ENCODE data around the gene SLC15A1.

SLC15A1 gene

DNA sequence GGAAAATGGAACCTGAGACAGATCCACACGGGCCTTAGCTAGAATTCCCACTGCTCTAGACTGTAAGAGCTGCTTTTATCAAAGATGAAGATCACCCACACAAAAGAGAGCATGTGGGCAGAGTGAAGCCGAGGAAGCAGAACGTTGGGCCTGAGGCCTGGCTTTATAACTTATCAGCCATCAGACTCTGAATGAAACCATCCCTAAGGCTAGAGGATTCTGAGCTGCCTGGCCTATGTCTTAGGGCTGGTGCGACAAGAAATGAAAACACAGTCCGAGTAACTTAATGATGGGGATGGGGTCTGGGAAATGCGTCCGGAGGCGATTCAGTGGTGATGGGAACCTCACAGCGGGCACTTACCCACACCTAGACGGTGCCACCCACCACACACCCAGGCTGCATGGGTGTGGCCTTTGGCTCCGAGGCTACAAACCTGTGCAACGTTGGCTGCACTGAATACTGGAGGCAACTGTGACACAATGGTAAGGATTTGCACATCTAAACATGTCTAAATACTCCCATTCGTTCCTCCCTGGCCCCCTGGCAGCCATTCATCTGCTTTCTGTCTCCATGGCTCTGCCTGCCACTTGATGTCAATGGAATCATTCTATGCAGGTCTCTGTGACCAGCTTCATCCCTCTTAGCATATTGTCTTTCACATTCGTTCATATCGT, 62.0 kb downstream of the SLC15A1 start:
- no peak for DNase-seq

DNA sequence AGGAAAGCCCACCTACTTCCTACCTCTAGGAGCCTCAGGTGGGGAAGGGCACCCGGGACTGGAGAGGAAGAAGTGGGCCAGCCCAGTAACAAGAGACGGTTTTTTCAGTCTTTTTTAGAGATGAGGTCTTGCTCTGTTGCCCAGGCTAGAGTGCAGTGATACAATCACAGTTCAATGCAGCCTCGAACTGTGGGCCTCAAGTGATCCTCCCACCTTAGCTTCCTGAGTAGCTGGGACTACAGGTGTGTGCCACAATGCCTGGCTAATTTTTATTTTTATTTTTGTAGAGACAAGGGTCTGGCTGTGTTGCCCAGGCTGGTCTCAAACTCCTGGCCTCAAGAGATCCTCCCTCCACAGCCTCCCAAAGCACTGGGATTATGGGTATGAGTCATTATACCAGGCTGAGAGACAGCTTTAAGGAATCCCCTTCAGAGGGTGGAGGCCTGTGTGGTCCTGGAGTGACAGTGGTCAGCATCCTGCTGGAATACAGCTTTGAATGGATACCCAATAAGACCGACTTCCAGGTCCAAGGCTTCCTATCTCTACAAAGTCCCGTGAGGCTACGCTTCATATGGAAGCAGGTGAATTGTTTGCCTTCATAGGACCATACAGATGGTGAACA, 63.0 kb downstream of the SLC15A1 start:
- DNase-seq, result no peak

DNA sequence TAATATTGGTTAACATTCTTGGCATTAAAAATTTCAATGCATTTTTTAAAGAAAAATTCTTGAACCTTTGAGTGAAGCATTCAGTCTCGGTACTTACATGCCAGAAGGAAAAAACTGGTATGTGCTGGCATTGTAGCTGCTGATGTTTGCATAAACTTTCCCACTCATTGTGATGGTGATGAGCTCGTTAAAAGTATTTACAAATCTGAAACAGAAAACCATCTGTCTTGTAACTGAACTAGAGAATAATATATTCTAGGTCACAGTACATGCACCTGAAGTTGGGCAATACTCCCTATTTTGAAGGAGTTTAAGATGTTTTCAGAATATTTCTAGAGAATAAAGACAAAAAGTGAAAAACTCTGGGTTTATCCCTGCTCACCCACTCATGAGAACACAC, 64.1 kb downstream of the SLC15A1 start:
- DNase-seq, result no peak

DNA sequence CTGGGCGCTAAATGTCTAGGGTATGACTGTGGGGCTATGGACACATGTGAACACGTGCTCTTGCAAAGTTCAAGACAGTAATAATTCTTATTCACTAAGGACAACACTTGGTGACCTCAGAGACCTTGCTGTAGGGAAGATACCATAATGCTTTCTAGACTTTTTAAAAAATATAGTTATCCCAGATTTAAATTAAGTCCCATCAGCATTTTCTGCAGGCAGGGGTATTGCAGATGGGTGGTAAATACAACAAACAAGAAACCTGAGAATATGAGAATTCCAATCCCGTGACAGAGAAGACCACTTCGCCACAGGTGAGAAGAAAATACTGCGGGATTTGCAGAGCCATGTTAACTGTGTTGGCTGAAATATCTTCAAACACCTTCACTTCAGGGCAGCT, 65.2 kb downstream of the SLC15A1 start:
- no peak for DNase-seq

DNA sequence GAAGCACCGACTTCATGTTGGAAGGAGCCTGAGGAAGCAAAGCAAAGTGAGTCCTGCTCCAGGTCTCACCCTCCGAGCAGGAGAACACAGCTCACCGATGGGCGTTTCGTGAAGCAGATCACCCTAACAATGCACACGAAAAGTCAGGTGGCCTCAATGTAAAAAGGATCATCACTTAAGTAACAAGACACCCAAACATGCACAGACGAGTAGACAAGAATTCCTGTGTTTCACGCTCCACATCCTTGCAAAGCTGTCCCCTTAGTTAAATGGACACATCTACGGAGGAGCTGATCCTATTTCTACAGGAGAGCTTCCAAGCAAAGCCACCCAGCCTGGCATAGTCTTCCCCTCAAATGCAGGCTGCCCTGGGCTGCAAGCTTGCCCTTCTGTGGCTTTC, 66.2 kb downstream of the SLC15A1 start:
- DNase-seq, result no peak

DNA sequence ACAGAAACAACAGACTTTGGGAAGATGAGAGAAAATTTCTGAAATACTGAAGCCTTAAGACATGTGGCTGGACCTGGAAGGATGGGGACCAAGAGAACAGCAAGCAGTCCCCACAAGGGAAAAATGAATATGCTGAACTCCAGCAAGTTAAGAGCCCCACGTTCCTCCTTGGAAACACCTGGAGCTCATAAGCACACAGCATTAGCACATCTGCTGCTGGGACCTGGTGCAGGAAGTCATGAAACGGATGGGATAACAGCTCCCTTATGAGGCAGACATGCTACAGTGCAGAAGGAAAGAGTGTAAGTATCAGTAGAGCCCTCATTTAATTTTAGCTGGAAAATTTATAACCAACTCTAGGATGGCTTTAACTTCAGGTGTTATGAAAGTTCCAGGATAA, 67.3 kb downstream of the SLC15A1 start:
- DNase-seq, result no peak

DNA sequence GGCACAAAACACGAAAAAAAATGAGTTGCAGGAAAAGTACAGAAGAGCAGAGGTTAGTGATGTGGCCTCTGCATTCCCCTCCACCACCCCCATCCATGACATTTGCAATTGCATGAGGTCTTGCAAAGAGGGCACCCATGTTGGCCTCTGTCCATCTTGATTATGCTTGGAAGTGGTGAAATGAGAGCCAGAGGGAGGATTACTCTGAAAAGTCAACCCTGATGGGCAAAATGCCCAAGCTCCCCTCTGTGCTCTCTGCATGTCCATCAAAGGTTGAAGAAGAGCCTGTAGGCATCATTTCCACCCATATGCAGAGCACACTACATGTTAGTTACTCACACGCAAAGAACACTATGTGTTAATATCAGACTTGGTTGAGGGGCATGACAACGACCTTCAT, 71.4 kb downstream of the SLC15A1 start:
- no peak for DNase-seq

DNA sequence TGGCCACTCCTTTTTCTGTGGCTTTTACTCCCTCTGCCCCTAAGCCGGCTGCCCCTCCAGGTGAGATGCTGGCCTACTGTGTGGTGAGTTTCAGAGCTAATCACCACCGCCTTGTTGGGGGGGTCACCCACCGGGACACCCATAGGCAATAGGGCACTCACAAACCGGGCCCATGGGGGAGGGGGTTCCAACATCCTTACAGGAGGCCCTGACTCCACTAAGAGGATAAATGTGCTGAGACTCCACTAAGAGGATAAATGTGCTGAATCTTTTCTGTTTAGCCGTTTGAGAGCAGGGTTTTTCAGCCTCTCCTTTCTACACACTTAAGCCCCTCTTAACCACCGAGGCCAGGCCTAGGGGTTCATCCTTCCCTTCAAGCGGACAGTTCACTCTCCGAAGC, 73.7 kb downstream of the SLC15A1 start:
- DNase-seq, result no peak

DNA sequence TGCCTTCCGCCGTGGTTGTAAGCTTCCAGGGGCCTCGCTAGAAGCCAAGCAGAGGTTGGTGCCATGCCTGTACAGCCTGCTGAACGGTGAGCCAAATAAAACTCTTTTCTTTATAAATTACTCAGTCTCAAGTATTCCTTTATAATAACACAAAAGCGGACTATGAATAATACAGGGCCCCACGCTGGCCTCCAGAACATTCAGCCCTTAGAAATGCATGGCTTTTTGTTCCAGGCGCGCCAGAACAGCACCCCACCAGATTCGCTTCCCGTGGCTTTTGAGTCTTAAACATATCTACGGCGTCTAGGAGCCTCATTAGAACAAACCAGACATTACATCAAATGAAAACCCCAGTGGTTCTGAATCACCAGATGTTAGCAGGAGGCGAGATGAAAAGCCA, 75.1 kb downstream of the SLC15A1 start:
- no peak for DNase-seq

DNA sequence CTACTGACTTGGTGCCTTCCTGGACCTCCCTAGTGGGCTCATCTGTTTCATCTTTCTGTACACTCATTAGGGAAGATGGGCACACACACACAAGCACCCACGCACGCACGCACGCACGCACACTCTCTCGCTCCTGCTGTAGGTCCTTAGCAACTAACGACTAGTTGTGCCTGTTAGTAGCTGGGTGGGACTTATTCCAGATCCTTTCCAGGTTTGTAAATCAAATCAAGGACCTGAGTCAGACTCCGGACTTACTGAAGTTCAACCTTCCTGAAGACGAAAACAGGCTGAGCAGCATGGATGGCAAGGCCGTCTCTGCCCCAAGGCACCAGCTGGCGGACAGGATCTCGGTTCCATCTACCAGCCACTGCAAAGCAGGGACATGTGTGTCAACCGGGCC, 76.2 kb downstream of the SLC15A1 start:
- no peak for DNase-seq

DNA sequence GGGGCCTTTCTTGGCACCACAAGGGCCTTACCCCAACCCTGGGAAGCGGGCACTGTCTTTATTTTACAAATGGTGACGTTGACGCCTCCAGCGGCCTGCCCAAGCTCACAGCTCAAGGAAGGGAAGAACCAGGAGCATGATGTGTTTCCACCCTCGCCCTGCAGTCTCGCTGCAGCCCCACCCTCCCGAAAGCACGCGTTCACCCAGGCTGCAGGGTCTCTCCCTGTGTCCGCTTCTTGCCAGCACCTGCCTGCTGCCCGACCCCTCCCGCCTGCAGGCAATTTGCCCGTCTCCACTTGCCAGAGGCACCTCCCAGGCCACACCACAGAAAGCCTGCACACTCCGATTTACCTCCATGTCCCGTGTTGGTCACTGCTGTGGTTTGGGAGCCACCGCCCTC, 76.6 kb downstream of the SLC15A1 start:
- no peak for DNase-seq

DNA sequence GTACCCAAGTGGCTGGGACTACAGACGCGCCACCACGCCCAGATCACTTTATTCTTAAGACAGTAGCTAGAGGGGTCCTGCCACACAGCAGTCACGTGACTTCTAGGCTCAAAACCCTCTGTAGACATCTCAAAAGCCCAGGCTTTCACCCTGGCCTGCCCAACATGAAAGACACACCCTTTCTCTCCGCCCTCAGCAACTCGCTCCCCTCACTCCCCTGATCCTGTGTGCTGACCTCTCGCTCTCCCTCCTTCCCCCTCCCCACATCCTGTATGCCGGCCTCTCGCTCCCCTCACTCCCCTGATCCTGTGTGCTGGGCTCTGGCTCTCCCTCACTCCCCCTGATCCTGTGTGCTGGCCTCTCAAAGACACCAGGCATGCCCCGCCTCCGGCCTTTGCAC, 77.4 kb downstream of the SLC15A1 start:
- no peak for DNase-seq

DNA sequence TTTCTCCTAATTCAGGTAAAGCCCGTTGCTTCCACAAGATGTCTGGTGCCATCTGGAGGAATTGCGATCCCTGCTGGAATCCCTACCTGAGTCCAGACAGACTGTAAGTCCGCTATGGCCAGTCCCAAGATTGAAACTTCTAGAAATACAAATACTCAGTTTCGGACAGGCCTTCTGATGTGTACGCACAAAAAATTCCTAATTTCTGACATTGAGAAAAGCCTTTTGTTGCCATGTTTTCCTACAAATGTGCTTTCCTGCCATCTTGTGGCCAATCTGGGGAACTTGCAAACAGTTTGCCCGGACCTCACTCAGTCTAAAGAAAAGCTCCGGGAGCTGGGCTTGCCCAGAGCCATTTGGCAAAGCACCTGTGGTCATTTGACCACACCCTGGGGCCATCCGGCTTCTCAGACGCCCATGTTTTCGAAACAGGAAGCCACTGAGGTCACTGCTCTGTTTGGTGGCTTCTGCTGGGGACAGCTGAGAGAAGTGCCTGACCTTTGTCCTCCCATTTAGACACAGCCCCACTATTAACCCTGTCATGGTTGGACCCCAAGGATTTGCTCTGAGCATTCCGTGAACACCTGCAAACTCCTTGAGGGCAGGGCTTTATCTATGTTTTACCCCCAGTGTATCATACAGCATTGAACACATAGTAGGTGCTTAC, 79.4 kb downstream of the SLC15A1 start:
- peak; percentile 31 to 44 for DNase-seq

DNA sequence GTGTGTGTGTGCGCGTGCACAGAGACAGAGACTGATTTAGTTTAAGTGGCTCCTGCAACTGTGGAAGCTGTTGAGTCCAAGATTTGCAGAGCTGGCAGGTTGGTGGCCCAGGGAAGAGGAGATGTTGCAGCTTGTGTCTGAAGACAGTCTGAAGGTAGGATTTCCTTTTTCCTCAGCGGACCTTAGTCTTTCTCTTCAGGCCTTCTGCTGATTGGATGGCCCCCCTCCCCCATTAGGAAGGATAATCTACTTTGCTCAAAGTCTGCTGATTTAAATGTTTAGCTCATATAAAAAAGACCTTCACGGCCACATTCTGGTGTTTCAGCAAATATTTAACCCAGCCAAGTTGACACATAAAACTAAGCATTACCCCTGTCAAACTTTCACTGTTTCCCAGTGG, 84.3 kb downstream of the SLC15A1 start:
- DNase-seq, result no peak

DNA sequence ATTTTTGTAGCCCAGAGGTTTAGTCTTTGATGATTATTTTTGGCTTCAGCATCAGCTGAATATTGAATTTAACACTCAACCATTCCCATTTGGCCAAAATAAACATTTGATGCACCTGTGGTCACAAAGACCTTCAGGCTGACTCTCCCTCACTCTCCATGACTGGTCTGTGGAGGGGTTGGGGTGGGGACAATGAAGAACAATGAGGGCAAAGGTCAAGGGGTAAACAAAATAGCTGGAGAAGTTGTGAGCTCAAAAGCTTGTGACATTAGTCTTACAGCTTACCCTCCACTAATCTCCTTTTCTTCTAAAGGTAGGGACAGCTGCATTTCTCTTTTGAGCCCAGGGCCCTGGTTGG, 86.9 kb downstream of the SLC15A1 start:
- no peak for DNase-seq

DNA sequence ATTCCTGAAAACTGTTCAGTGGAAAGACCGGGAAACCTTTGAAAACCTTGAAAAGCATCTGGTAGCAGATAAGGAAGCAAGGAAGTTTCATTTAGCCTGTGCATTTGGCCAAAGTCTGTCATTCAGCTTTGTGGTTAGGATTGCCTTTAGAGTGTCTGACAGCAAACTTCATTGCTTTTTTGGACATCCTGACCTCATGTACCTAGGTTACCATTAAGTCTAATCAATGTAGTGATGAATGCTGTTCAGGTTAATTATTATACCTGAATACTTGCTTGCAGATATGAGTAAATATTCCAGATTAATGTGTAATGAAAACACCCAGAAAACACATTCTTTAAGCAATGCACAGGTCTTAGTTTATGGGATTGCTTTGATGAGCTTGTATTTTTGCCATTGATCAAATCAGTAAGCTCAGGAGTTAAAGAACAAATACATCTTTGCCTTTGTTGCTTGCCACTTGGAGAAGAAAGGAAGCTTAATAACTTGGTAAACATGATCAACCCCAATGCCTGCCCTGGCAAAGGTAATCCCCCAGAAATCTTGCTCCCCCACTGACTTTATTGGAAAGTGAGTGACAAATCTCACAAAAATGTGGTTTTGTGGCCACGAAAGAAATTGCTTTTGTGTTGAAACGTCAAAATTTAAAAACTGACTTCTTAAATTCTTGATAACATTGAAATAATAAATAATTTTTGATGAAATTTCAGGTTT, 87.4 kb downstream of the SLC15A1 start:
- DNase-seq, result no peak

DNA sequence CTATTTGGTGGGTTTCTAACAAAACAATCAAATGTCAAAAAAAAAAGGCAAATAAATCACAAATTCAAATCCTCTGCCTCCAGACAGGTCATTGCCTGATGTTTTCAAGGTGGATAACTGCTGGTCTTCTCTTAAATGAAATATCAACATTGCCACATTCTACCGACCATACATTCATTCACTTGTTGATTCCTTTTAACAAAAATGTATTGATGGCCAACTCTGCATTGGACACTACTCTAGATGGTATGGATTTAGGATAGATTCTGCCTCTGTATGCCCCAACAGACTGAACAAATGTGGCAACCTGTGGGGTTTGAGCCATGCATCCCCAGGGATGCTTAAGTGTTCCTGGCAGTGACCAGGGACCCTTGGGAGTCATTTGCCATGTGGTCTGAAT, 88.0 kb downstream of the SLC15A1 start:
- no peak for DNase-seq

DNA sequence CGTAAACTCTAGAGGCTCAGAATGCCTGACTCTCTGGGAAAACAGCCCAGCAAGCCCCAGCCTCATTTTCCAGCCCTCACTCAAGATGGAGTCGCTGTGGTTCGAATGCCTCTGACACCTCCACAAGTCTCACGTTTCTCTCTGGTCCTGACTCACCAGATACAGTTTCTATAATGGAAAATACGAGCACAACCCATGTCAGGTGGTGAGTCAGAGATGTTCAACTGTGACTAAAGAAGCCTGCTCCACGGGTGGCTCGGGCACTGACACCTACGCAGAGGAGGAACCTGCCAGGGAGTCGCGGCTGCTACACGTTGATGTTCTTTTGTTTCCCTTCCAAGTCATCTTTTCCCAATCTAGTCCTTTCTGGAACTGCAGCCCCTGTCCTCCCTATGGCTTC, 88.4 kb downstream of the SLC15A1 start:
- DNase-seq, result peak; percentile 49 to 74

DNA sequence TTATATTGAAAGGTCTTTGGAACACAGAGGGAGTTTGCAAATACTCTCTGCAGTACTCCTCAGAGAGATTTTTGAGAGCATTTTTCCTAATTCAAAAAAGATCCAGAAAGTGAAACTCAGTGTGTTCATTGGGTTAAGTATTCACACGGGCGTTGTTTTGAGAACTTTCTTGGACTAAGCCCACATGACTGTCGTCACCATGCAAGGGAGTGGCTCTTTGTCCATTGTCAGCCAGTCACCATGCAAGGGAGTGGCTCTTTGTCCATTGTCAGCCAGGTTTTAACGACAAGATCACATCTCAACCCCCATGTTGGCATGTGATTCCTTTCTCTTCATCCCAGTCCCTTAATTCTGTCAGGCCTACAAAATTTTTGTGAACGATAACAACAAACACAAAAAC, 94.3 kb downstream of the SLC15A1 start:
- DNase-seq, result no peak

DNA sequence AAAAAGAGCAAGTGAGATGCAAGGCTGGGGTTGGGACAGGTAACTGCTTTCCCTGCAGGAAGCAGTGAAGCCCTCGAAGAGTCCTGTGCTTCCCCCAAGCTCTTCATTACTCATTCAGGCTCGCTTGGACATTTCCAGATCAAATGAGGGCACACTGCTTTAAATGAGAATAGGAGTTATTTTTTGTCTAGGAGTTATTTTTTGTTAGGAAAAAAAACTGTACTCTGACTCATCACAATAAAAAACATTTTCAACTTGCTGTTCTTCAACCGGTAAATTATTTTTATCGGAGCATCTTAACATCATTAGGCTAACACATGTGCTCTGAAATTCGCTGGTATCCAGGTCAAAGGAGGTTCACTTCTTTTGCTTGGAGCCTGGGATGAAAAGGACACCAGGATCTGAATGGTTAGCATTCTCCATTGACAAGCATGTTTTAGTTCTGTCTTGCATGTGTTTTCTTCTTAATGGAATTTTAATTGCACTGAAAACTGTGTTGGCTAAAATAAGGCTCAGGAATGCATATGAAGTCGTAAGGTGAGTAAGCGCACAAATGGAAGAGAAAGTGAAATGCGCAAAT, 94.9 kb downstream of the SLC15A1 start:
- no peak for DNase-seq

DNA sequence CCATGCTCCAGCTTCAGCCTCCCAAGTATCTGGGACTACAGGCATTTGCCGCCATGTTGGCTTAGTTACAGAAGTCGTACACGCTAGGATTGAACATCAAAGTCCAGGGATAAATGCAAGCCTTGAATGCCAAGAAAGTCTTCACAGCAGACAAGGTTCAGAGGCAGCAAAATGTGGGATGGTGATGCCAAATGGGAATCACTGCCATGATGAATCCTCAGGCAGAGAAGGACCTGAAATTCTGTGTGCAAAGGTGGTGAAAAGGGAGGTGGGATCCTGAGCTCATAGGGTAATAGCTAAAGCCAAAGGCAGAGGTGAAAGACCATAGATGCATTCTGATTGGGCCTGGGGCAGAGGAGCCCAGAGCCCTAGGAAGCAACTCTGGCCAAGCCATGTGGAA, 96.2 kb downstream of the SLC15A1 start:
- no peak for DNase-seq

DNA sequence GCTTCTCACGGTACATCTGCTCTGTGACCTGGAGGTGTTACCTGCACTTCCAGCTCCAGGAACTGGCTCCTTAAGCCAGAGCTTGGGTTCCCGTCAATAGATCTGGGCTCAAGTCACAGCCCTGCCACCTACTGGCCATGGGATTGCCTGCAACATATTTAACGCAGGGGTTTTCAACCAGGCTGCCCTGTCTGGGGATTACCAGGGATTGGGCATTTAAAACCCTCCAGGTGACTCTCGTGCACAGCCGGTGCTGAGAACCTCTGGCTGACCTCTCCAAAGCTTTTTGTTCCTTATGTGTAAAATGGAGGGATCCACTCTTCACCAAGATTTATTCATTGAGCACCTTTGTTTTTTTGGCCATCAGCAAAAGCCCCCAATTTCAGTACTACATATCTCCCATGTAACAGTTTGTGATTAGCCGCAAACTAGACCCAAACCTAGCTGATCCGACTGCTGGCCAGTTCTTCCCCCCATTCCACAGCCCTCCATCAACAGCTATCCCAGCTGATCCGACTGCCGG, 98.9 kb downstream of the SLC15A1 start:
- peak; percentile 67 to 68 for DNase-seq

DNA sequence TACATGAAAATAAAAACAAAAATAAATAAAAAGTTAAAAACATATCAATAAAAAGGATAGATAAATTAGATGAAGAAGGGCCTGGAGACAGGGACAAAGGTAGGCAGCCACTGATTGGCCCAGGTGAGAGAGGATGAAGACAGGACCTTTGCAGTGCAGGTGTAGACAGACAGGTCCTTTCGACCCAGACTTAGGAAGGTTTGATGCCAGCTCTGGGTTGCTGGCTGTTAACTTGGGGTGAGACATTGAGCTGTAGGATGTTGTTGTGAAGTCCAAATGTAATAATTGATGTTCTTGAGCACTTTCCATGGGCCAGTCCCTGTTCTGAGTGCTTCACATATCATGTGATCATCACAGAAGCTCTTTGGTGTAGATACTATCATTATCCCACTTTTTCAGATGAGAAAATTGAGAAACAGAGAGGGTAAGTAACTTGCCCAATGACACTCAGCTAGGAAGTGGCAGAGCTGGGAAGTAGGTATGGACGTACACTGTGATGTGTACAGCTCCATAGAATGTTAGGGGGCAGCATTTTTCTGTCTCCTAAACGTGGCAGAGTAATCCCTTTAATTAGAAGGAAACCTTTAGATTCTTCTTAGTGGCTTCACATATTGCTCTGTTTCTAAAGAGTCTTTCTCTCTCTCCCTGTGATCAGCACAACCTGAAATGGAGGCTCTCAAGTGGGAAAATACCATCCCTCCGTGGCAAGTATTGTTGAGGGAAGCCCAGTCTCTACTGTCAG, 99.6 kb downstream of the SLC15A1 start:
- DNase-seq, result no peak

All from stimulated activated CD4-positive, alpha-beta T cell treated with anti-CD3 and anti-CD28 coated beads, Interleukin-4, amount 100 ng/mL, for 4 hours (primary cell).